HEK293 (cell line): ENCODE measurements around the gene PDK2.

Experiments
- CTCF ChIA-PET: fragments of 350-600 bp; formaldehyde crosslinking; extraction: SDS; loops from one replicate; lab custom pipeline; 2021; ENCODE audit warnings: antibody characterized with exemption; lab: Yijun Ruan, JAX
- POLR2A ChIA-PET: fragments of 300-600 bp; formaldehyde crosslinking; extraction: SDS; loops from one replicate; lab custom pipeline; 2020; ENCODE audit warnings: antibody characterized with exemption, inconsistent platforms; lab: Yijun Ruan, JAX
- H3K27ac ChIP-seq: fragments of 200-500 bp; sonication (Bioruptor generic); 2 replicates; pipeline ENCODE4 v1.5.1; 2014; ENCODE audit warnings: low read depth, low read length, control low read depth, inconsistent platforms; ENCODE audit errors: extremely low read depth
- H3K36me3 ChIP-seq, 2 experiments: fragments of 200-500 bp in 1 of 2; sonication (Bioruptor generic) in 1 of 2; 1 replicate in 1 of 2; 2 replicates in 1 of 2; pipeline ENCODE4 v1.5.1; 2014 to 2017; ENCODE audit warnings: inconsistent platforms in 2 of 2, low read length in 2 of 2; ENCODE audit not compliant: control insufficient read depth in 2 of 2, insufficient read depth in 1 of 2
- H3K4me1 ChIP-seq: fragments of 200-500 bp; sonication (Bioruptor generic); 2 replicates; pipeline ENCODE4 v1.5.1; 2014; ENCODE audit warnings: mild to moderate bottlenecking, low read length, inconsistent platforms; ENCODE audit not compliant: control insufficient read depth, insufficient read depth
- H3K4me3 ChIP-seq: 2 replicates; pipeline ENCODE4 v1.5.1; 2011; ENCODE audit warnings: low read depth, mild to moderate bottlenecking, control low read depth, low read length, moderate library complexity
- H3K9me3 ChIP-seq: fragments of 200-500 bp; sonication (Bioruptor generic); 2 replicates; pipeline ENCODE4 v1.5.1; 2014; ENCODE audit warnings: low read depth, low read length, inconsistent platforms; ENCODE audit not compliant: control insufficient read depth, insufficient read depth
- BCL11A ChIP-seq: fragments of 450-650 bp; formaldehyde crosslinking; IDR thresholded peaks from 2 replicates; pipeline ENCODE4 v1.5.1; 2016; ENCODE audit warnings: low read depth, missing biosample characterization, missing genetic modification characterization
- IKZF3 ChIP-seq: fragments of 450-650 bp; IDR thresholded peaks from 2 replicates; pipeline ENCODE4 v1.5.0; 2018; ENCODE audit warnings: missing biosample characterization, mild to moderate bottlenecking, missing genetic modification characterization, moderate library complexity
- SP7 ChIP-seq: fragments of 450-650 bp; formaldehyde crosslinking; IDR thresholded peaks from 2 replicates; pipeline ENCODE4 v1.5.1; 2016; ENCODE audit warnings: missing biosample characterization, missing genetic modification characterization
- WT1 ChIP-seq: fragments of 450-650 bp; formaldehyde crosslinking; IDR thresholded peaks from 2 replicates; pipeline ENCODE4 v1.5.1; 2016; ENCODE audit warnings: missing biosample characterization, missing genetic modification characterization
- ZBTB20 ChIP-seq: fragments of 450-650 bp; formaldehyde crosslinking; IDR thresholded peaks from 2 replicates; pipeline ENCODE4 v1.5.1; 2016; ENCODE audit warnings: missing biosample characterization, missing genetic modification characterization
- ZBTB48 ChIP-seq: fragments of 450-650 bp; formaldehyde crosslinking; IDR thresholded peaks from 2 replicates; pipeline ENCODE4 v1.5.1; 2016; ENCODE audit warnings: missing biosample characterization, missing genetic modification characterization
- ZEB2 ChIP-seq: fragments of 450-650 bp; formaldehyde crosslinking; IDR thresholded peaks from 2 replicates; pipeline ENCODE4 v1.5.1; 2016; ENCODE audit warnings: missing biosample characterization, missing genetic modification characterization
- ZFP37 ChIP-seq: fragments of 450-650 bp; formaldehyde crosslinking; IDR thresholded peaks from 2 replicates; pipeline ENCODE4 v1.5.1; 2016; ENCODE audit warnings: missing biosample characterization, missing genetic modification characterization
- ZIC2 ChIP-seq: fragments of 450-650 bp; formaldehyde crosslinking; IDR thresholded peaks from 2 replicates; pipeline ENCODE4 v1.5.1; 2016; ENCODE audit warnings: missing biosample characterization, missing genetic modification characterization
- ZNF146 ChIP-seq: fragments of 450-650 bp; formaldehyde crosslinking; IDR thresholded peaks from 2 replicates; pipeline ENCODE4 v1.5.1; 2016; ENCODE audit warnings: missing biosample characterization, missing genetic modification characterization
- ZNF248 ChIP-seq: fragments of 450-650 bp; formaldehyde crosslinking; IDR thresholded peaks from 2 replicates; pipeline ENCODE4 v1.5.1; 2017; ENCODE audit warnings: missing biosample characterization, missing genetic modification characterization
- ZNF501 ChIP-seq: fragments of 450-650 bp; formaldehyde crosslinking; IDR thresholded peaks from 2 replicates; pipeline ENCODE4 v1.5.1; 2016; ENCODE audit warnings: missing biosample characterization, missing genetic modification characterization
- ZNF510 ChIP-seq: fragments of 450-650 bp; formaldehyde crosslinking; IDR thresholded peaks from 2 replicates; pipeline ENCODE4 v1.5.1; 2018; ENCODE audit warnings: mild to moderate bottlenecking, missing genetic modification characterization, missing biosample characterization; ENCODE audit not compliant: insufficient replicate concordance
- ZNF514 ChIP-seq: fragments of 450-650 bp; formaldehyde crosslinking; IDR thresholded peaks from 2 replicates; pipeline ENCODE4 v1.5.1; 2016; ENCODE audit warnings: missing biosample characterization, missing genetic modification characterization
- ZNF585B ChIP-seq: fragments of 450-650 bp; formaldehyde crosslinking; IDR thresholded peaks from 2 replicates; pipeline ENCODE4 v1.5.1; 2016; ENCODE audit warnings: missing biosample characterization, missing genetic modification characterization
- TF ChIP-seq, protein P1 (sequence below): IDR thresholded peaks from 2 replicates; pipeline ENCODE4 v1.6.1; 2011; ENCODE audit warnings: mild to moderate bottlenecking, low read depth, low read length, borderline replicate concordance
- TF ChIP-seq, protein P2 (sequence below): fragments of 450-650 bp; formaldehyde crosslinking; IDR thresholded peaks from 2 replicates; pipeline ENCODE4 v1.5.1; 2016; ENCODE audit warnings: missing biosample characterization, missing genetic modification characterization, low read depth
- TF ChIP-seq, protein P3 (sequence below): fragments of 450-650 bp; formaldehyde crosslinking; IDR thresholded peaks from 2 replicates; pipeline ENCODE4 v1.5.1; 2017; ENCODE audit warnings: missing biosample characterization, missing genetic modification characterization
- TF ChIP-seq, protein P4 (sequence below): fragments of 450-650 bp; formaldehyde crosslinking; IDR thresholded peaks from 2 replicates; pipeline ENCODE4 v1.5.1; 2017; ENCODE audit warnings: missing biosample characterization, missing genetic modification characterization
- TF ChIP-seq, protein P5 (sequence below): fragments of 450-650 bp; formaldehyde crosslinking; IDR thresholded peaks from 2 replicates; pipeline ENCODE4 v1.5.1; 2016; ENCODE audit warnings: missing biosample characterization, missing genetic modification characterization
- TF ChIP-seq, protein P6 (sequence below): fragments of 450-650 bp; formaldehyde crosslinking; optimal IDR thresholded peaks from 2 replicates; pipeline ENCODE3; 2016; ENCODE audit warnings: missing biosample characterization, mild to moderate bottlenecking, missing genetic modification characterization
- TF ChIP-seq, protein P7 (sequence below): fragments of 450-650 bp; formaldehyde crosslinking; IDR thresholded peaks from 2 replicates; pipeline ENCODE4 v1.5.1; 2016; ENCODE audit warnings: missing biosample characterization, missing genetic modification characterization

Gene PDK2

DNA sequence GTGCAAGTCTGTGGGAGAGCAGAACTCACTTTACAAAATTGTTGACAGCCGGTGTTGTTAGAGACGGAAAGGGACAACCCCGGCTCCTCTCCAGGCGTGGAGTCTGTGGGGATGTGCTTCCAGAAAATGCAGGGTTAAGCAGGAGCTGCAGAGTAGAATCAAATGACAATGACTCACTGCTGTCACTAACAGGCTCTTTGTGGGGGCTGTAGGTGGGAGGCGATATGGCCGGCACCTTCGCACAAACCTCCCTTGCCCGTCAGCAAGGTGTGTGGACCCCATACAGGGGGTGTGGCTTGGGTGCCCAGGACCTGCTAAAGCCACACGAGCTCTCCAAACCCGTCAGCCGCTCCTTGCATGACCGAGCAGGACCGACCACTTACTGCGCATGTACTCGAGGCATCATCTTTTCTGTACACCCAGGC is 5.8 kb downstream of the PDK2 start (continued):
- no peak for TF ChIP-seq ZEB2
- TF ChIP-seq, protein P1, sequence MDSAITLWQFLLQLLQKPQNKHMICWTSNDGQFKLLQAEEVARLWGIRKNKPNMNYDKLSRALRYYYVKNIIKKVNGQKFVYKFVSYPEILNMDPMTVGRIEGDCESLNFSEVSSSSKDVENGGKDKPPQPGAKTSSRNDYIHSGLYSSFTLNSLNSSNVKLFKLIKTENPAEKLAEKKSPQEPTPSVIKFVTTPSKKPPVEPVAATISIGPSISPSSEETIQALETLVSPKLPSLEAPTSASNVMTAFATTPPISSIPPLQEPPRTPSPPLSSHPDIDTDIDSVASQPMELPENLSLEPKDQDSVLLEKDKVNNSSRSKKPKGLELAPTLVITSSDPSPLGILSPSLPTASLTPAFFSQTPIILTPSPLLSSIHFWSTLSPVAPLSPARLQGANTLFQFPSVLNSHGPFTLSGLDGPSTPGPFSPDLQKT = no peak
- TF ChIP-seq ZNF514 (tag by site-specific recombination) = no peak
- TF ChIP-seq, protein P2, sequence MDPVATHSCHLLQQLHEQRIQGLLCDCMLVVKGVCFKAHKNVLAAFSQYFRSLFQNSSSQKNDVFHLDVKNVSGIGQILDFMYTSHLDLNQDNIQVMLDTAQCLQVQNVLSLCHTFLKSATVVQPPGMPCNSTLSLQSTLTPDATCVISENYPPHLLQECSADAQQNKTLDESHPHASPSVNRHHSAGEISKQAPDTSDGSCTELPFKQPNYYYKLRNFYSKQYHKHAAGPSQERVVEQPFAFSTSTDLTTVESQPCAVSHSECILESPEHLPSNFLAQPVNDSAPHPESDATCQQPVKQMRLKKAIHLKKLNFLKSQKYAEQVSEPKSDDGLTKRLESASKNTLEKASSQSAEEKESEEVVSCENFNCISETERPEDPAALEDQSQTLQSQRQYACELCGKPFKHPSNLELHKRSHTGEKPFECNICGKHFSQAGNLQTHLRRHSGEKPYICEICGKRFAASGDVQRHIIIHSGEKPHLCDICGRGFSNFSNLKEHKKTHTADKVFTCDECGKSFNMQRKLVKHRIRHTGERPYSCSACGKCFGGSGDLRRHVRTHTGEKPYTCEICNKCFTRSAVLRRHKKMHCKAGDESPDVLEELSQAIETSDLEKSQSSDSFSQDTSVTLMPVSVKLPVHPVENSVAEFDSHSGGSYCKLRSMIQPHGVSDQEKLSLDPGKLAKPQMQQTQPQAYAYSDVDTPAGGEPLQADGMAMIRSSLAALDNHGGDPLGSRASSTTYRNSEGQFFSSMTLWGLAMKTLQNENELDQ (tag by site-specific recombination) = no peak

DNA sequence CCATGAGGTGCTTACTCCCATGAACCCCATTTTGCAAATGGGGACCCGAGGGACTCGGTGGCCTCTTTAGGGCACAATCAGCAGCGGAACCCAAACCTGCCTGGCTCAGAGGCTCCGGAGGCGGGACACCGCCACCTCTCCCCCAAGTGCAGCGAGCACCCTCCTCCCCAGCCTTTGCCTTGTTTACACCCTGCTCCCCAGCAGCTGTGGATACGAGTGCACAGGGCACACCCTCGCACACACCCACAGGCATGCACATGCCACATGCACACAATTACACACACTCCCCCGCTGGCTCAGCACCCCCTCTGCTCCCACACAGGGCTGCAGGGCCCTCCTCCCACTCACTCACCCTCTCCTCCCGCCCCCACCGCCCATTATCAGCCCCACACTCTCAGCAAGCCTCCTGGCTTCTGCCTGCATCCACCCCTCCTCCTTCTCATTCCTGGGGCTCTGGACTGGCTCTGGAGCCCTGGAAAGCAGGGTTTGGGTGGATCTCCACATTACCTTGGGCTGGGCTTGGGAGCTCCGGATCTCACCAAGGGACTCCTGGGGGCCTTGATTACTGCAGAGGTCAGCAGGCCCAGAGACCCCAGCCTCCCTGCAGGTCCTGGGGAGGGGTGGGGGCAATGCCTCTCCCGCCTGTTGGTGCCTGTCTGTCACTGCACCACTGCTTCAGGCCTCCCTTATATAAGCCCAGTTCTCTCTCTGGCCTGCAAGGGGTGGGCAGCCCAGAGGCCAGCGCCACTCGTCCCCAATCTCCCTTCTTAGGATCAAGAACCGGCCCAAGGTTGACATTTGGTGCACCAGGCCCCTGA is 6.4 kb downstream of the PDK2 start:
- H3K9me3 ChIP-seq = no peaks in the 10 kb centered on the region
- H3K36me3 ChIP-seq = peaks cover 6 to 67% of the 10 kb centered on the region in 2 experiments; a peak in 2 of 3 replicates
- no peak overlapping the region for H3K27ac ChIP-seq
- ChIA-PET POLR2A (no interaction called here), CTCF (interaction anchor here (0.5 to 4.0 kb wide), 7 partner anchors 8 to 92 kb away, joined by 3 to 31 read pairs (median 3); partner anchors contain the start of gene PDK2)
- H3K4me3 ChIP-seq = no peak overlapping the region
- H3K4me1 ChIP-seq = peaks cover 7% of the 10 kb centered on the region
- TF ChIP-seq, protein P3, sequence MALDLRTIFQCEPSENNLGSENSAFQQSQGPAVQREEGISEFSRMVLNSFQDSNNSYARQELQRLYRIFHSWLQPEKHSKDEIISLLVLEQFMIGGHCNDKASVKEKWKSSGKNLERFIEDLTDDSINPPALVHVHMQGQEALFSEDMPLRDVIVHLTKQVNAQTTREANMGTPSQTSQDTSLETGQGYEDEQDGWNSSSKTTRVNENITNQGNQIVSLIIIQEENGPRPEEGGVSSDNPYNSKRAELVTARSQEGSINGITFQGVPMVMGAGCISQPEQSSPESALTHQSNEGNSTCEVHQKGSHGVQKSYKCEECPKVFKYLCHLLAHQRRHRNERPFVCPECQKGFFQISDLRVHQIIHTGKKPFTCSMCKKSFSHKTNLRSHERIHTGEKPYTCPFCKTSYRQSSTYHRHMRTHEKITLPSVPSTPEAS (tag by site-specific recombination) = peak; percentile 95
- TF ChIP-seq, protein P4, sequence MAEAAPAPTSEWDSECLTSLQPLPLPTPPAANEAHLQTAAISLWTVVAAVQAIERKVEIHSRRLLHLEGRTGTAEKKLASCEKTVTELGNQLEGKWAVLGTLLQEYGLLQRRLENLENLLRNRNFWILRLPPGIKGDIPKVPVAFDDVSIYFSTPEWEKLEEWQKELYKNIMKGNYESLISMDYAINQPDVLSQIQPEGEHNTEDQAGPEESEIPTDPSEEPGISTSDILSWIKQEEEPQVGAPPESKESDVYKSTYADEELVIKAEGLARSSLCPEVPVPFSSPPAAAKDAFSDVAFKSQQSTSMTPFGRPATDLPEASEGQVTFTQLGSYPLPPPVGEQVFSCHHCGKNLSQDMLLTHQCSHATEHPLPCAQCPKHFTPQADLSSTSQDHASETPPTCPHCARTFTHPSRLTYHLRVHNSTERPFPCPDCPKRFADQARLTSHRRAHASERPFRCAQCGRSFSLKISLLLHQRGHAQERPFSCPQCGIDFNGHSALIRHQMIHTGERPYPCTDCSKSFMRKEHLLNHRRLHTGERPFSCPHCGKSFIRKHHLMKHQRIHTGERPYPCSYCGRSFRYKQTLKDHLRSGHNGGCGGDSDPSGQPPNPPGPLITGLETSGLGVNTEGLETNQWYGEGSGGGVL = peak; percentile 99
- TF ChIP-seq ZBTB48 (tag by site-specific recombination) (peak; percentile 77), ZNF585B (tag by site-specific recombination) (no peak), ZNF146 (tag by site-specific recombination) (no peak), BCL11A (tag by site-specific recombination) (no peak), IKZF3 (no peak), ZNF501 (tag by site-specific recombination) (no peak), ZIC2 (peak; percentile 96), ZNF510 (tag by site-specific recombination) (no peak), SP7 (tag by site-specific recombination) (peak; percentile 81), WT1 (tag by site-specific recombination) (peak; percentile 61; the same call in 1 of the 2 replicates), ZBTB20 (tag by site-specific recombination) (peak; percentile 76), ZNF248 (no peak), ZFP37 (tag by site-specific recombination) (no peak)
- TF ChIP-seq, protein P5, sequence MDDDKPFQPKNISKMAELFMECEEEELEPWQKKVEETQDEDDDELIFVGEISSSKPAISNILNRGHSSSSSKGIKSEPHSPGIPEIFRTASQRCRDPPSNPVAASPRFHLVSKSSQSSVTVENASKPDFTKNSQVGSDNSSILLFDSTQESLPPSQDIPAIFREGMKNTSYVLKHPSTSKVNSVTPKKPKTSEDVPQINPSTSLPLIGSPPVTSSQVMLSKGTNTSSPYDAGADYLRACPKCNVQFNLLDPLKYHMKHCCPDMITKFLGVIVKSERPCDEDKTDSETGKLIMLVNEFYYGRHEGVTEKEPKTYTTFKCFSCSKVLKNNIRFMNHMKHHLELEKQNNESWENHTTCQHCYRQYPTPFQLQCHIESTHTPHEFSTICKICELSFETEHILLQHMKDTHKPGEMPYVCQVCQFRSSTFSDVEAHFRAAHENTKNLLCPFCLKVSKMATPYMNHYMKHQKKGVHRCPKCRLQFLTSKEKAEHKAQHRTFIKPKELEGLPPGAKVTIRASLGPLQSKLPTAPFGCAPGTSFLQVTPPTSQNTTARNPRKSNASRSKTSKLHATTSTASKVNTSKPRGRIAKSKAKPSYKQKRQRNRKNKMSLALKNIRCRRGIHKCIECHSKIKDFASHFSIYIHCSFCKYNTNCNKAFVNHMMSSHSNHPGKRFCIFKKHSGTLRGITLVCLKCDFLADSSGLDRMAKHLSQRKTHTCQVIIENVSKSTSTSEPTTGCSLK (tag by site-specific recombination) = no peak
- TF ChIP-seq, protein P6, sequence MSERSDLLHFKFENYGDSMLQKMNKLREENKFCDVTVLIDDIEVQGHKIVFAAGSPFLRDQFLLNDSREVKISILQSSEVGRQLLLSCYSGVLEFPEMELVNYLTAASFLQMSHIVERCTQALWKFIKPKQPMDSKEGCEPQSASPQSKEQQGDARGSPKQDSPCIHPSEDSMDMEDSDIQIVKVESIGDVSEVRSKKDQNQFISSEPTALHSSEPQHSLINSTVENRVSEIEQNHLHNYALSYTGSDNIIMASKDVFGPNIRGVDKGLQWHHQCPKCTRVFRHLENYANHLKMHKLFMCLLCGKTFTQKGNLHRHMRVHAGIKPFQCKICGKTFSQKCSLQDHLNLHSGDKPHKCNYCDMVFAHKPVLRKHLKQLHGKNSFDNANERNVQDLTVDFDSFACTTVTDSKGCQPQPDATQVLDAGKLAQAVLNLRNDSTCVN (tag by site-specific recombination) = peak; percentile 24
- TF ChIP-seq, protein P7, sequence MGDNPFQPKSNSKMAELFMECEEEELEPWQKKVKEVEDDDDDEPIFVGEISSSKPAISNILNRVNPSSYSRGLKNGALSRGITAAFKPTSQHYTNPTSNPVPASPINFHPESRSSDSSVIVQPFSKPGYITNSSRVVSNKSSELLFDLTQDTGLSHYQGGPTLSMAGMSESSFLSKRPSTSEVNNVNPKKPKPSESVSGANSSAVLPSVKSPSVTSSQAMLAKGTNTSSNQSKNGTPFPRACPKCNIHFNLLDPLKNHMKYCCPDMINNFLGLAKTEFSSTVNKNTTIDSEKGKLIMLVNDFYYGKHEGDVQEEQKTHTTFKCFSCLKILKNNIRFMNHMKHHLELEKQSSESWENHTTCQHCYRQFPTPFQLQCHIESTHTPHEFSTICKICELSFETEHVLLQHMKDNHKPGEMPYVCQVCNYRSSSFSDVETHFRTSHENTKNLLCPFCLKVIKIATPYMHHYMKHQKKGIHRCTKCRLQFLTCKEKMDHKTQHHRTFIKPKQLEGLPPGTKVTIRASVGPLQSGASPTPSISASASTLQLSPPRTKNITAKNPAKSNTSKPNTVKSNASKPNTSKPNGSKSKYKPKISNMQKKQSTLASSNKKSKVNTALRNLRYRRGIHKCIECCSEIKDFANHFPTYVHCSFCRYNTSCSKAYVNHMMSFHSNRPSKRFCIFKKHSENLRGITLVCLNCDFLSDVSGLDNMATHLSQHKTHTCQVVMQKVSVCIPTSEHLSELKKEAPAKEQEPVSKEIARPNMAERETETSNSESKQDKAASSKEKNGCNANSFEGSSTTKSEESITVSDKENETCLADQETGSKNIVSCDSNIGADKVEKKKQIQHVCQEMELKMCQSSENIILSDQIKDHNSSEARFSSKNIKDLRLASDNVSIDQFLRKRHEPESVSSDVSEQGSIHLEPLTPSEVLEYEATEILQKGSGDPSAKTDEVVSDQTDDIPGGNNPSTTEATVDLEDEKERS (tag by site-specific recombination) = no peak
